Measurements from ENCODE around the gene ANKRD44.
A peak's percentile ranks its signal among the peaks of the same experiment; 100 is the strongest.

The ANKRD44 gene

DNA sequence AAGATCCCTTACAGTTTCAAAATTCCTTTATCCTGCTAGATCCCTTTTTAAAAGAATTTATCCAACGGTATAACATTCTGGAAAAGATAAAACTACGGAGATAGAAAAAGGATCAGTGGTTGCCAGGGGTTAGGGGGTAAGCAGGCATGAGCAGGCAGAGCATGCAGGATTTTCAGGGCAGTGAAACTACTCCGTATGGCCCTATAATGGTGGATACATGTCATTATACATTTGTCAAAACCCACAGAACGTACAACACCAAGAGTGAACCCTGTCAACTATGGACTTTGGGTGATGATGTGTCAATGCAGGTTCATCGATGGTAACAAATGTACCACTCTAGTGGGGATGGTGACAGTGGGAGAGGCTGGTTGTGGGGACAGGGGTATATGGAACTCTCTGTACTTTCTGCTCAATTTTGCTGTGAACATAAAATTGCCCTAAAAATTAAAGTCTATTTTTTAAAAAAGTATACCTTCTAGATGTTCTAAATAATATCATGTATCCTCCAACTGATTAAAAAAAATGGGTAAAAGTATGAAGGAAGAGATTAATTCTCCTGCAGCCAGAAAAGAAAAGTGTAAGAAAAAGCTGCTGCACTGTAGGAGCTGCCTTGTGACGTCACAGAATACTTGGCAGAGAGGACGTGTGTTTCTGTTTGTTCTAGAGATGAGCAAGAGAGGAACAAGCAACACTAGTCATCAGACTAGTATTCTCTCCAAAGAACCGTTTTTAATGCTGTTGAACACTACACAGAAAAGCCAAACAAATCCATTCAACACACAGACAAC lies 23.6 kb downstream of the ANKRD44 start:
- peak; percentile 84 for DNase-seq

DNA sequence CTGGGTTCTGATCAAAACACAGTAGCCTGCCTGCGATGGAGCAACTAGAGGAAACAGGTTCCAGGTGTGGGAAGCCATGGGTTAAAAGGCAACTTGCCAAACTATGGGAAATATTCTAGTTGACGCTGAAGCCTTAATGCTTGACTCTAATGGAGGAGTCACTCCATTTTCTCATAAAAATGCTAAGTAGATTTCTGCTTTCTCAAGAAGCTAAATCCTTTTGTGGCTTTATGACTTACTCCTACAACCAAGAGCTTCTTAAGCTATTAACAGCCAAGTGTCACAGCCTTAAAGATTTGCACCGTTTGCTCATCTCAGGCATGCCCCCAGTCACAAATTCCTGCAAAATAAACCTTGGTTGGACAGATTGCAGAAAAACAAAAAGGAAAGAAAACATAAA lies 25.2 kb downstream of the ANKRD44 start:
- no peak for DNase-seq

DNA sequence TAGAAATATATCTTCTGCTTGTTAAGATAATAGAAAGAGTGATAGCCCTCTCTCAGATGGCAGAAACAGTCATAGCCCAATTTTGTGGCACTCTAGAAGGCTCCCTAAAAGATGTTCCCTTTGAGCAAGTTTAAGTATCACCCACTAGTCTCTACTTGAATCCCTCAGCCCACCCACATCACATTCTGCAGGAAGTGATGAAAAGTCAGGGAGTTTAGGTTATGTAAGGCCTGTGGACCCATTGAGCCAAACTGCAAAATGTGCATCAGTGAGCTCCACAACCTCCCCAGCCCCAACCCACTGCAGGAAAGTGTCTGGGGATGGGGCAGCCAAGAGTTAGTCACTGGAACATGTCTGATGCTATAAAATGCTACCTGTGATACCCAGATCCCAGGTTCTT lies 25.6 kb downstream of the ANKRD44 start:
- DNase-seq: no peak

DNA sequence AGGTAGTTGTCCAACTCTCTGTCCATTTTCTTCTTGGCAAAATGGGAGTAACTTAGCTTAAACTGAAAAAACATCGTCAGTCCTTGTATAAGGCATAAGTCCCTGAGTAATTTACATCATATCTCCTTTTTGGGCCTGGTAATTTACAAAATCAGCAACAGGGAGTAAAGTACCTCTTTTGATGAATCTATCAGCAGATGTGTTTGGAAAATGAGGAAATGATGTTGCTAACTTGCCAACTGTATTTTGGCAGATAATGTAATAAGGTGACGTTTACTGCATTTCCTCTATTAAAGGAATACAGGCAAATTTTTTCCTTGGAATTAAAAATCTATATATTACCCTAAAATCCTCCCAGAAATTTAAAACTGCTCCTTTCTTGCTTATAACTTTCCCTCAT lies 29.2 kb downstream of the ANKRD44 start:
- no peak for DNase-seq

DNA sequence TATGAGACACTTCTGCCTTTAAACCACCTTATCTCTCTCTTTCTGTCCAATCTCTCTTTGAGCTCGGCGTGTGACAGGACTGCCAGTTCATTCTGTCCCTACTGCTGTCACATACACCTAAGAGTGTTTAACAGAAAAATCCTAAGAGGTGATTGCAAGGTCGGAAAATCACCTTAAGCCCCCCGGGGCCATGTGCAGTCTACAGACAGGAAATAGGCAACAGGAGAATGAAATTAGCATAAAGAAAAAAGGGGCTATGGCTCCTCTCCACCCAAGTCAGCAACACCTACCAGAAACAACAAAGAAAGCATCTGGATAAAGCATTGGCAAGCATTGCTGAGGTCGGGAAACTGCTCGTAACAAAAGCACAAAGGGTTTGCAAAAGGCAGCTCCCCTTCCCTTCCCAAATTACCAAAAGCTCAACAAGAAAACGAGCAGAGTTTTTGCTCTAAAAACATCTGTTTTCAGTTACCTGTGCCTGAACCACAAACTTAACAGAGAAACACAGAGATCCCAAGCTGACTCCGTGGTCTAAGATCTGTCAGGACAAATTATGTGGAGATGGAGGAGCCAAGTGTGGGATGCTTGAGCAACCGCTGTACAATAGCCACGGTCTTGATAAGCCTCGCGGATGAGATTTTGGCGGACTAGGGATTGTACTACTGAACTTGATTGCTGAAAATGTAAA lies 30.4 kb downstream of the ANKRD44 start:
- DNase-seq: no peak

DNA sequence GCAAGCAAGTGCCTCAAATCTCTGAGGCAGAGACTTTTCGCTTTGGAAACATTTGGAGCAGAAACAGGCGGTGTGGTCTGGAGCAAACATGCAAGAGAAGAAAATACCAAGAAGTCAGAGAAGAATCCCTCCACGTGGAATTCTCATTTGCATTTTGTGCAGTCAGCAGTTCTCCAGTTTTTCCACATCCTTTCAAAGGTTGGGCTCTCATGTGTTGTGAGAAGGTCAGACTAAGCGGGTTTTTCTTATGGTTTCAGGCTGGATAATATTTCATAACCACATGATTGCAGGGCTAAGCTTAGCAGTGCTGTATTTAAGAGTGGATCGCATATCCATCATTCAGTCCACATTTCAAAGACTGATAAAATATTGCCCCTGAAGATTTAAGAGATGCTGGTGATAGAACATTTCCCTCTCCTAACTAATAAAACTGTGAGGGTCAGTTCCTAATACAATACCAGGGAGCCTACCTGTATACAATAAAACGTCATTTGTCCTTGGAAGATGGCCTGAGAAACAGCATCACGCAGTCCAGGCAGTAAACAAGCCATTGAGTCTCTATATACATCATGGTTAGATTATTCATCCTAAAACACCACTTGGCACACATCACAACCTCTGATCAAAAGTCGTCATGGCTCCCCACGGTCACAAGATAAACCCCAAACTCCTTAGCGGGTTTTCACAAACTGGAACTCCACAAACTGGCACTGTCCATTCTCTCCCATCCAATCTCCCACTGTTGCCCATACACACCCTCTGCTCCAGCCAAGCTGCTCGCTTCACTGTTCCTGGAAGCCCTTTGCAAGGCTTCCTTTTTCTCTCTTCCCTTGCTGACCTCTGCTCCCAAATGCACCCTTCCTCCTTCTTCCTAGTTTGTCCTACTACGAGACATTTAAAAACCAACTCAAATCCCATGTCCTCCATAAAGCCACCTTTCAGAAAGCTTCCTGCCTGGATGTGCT lies 31.5 kb downstream of the ANKRD44 start:
- no peak for DNase-seq

DNA sequence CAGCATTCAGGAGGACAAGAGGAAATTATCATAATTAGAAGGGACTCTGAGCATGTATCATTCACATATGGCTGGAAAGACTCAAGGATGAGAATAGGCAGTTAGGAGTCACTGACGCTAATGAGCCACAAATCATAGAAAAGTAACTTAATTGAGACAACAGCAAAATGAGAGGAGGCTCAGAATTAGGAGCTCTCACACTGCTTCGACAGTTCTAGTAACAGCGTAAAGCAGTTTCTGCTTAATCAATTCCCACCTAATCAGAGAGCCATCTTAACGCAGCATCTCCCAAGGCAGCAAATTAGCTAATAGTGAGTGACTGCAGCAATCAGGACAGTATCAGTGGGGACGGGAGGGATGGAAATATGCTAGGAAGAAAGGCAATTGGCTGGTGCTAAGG lies 32.8 kb downstream of the ANKRD44 start:
- no peak for DNase-seq

DNA sequence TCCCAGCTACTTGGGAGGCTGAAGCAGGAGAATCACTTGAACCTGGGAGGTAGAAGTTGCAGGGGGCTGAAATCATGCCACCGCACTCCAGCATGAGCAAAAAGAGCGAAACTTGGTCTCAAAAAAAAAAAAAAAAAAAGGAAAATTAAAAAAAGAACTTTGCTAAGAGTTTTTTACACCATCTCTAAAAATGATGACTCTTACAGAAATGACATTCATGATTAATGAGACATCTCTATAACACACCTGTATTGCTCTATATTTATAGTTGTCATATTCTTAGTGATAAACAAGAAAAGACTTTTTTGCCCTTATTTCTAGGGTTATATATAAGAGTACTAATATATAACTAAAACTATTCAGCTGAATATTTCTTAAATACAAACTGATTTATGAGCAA lies 34.4 kb downstream of the ANKRD44 start:
- DNase-seq: no peak

DNA sequence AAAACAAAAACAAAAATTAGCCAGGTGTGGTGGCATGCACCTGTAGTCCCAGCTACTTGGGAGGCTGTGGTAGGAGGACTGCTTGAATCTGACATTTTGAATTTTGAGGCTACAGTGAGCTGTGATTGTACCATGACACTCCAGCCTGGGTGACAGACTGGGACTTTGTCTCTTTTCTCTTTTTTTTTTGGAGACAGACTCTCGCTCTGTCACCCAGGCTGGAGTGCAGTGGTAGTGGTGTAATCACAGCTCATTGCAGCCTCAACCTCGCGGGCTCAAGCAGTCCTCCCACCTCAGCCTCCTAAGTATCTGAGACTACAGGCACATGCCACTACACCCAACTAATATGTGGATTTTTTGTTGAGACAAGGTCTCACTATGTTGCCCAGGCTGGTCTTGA lies 35.6 kb downstream of the ANKRD44 start:
- DNase-seq: no peak

DNA sequence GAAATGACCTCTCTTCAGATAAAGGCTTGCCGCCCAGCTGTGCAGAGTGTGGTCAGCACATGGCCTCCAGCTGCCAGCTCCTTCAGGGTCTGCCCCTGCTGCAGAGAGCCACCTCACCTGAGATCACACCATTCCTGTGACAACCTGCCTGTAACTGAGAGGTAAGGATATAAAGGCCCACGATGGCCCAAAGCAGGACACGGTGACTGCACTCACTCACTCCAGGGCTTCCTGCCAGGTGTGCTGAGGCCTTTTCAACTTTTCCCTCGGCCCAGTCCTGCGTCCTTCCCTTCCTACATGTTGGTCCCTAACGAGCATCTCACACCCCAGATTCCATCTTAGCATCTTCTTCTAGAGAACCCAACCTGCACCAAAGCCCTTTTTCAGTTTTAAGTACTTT lies 36.2 kb downstream of the ANKRD44 start:
- DNase-seq: peak; percentile 57

DNA sequence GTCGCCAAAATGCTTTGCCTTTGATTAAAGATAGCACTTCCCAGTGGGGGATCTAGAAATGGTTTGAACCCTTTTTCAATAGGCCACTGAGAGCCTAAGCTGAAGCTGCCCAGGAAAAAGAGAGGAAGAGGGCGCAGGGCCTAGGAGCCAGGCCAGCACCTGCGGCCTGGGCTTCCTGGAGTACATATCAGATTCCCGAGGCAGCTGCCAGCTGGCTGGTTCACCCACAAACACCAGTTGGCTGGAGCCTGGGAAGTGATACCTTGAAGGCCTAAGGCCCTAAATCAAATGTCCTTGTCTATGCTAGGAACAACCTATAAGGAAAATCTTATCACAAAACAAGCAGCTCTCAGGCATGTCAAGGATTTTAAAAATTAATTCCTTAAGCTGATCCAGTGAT lies 37.1 kb downstream of the ANKRD44 start:
- DNase-seq: peak; percentile 96

DNA sequence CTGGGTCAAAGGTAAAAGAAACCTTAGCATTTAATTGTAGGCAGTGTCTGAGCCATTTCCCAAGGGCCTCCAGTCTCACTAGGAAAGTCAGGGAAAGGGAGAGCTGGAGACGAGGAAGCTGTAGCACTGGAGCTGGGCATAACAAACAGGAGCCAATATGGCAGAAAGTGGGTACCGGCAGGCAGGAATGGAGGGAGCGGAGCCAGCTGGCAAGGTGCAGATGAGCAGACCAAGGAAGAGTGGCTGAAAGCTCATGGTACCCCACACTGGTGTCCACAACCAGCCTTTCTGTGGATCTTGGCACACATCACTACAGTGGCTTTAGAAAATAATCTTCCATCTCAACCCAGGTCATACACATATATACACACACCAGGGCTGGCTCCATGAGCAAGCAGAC lies 40.0 kb downstream of the ANKRD44 start:
- no peak for DNase-seq

DNA sequence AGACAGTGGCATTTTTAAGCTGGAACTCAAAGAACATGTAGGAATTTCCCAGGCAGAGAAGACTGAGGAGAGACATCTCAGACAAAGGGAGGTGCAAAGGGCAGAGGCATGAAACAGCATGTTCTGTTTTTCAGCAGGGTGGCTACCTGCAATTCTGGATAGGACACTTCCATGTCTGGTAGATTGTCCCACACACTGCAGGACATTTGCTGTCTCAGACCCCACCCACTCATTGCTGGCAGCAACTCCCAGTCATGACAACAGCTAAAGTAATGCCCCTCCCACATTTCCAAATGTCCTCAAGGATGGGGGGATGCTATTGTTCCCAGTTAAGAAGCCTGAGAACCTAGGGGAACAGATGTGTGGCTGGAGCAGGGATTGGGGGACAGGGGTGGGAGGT lies 40.8 kb downstream of the ANKRD44 start:
- DNase-seq: no peak

DNA sequence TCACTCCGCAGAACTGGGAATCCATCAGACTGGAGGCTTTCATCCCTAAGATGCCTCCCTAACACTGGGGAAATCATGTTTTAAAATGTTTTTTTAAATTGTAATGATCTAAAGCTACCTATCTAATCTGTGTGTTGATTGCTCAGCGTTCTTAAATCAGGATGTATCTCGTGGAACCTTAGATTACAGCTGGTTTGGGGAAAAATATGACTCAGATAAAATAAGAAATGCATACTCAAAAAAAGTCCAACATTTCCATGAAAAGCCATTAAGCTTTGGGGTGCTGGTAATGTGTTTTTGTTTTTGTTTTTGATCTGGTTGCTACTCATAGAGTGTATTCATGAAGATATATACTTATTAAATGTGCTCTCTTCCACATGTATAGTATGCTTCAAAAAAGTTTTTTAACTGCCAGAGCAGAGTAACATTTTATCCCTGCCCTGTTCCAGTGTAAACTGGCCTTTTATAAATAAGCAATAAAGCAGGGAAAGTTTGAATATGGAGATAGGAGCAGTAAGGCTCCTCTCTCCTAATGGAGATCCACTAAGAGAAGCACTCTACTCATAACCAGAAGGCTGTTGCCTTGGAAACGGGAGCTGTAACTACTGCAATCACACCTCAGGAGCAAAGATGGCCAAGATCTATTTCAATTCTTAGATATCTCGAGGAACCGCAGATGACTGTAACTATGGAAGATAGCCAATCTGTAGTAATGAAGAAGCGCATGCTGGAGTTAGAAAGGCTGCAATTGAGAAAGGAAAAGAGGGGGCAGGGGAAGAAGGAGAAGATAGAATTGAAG lies 41.6 kb downstream of the ANKRD44 start:
- peak; percentile 20 for DNase-seq

DNA sequence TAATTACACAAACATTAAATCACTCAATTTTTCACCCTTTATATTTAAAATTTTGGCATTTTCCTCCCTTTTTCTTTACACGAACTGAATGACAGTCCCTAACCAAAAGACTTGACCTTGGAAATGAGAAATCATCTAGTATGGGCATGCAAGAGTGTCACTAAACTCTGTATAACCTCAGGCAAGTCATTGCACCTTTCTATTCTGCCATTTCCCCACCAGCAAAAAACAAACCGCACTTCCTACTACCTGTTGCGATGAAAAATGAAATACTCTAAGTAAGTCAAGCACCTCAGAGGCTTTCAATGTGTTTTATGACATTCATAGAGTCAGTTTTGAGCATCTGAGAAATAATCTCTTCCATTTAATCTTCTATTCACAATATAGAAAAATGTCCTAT lies 44.1 kb downstream of the ANKRD44 start:
- DNase-seq: no peak

DNA sequence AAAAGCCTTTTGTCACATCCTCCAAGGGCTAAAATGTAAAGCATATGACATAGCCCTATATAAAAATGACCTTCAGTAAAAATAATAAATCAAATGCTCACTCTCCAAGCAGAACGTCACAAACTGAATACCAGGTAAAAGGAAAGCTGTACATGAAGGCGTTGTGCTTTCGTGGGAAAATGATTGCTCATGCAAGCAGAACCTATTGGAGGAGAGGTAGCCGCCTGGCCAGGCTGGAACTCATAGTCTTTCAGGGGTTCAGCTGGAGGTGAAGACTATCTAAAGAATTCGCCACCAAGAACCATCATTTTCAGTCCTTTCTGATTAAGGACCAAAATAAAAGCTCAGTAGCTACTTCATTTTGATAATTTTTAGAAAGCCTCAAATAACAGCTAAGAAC lies 44.7 kb downstream of the ANKRD44 start:
- DNase-seq: no peak

DNA sequence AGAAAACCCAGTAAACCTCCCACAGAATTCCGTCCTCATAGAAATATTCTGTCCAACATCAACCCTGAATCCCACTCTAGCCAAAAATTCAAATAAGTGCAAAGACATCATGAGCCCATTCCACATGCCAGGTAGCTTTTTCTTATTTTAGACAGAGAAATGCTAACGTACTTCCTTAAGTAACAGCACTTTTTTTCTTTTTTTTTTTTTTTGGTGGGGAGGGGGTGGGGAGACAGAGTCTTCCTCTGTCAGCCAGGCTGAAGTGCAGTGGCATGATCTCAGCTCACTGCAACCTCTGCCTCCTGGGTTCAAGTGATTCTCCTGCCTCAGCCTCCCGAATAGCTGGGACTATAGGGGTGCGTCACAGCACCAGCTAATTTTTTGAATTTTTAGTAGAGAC lies 45.5 kb downstream of the ANKRD44 start:
- DNase-seq: no peak

DNA sequence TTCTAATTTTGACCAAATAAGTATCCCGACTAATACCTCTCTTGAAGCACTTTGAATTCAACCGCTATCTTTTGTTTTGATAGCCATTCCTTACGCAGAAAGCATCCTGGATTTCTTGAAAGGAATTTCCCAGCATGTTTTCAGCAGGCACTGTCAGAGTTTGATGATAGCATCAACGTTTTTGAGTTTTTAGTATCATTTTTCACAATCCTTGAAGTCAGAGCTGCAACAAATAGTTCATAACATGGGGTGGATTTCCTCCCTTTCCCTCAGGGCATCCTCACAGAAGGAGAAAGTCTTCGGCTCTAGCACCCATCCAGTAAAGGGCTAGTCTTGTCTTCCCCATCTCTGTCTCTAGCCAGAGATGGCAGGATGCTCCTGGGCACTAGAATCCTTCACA lies 46.2 kb downstream of the ANKRD44 start:
- no peak for DNase-seq

DNA sequence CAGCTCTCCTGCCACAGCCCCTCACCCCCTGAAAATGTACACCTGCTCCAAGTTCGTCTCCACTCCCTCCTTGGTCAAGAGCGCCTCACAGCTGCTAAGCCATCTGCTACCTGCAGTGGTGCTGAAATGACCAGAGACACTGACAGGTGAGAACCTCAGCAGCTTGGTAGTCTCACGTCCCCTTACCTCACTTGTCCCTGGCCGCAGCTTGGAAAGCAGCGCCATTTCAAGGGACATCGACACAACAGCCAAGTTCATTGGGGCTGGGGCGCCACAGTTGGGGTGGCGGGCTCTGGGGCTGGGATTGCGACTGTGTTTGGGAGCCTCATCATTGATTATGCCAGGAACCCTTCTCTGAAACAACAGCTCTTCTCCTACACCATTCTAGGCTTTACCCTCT lies 47.5 kb downstream of the ANKRD44 start:
- peak; percentile 14 for DNase-seq

DNA sequence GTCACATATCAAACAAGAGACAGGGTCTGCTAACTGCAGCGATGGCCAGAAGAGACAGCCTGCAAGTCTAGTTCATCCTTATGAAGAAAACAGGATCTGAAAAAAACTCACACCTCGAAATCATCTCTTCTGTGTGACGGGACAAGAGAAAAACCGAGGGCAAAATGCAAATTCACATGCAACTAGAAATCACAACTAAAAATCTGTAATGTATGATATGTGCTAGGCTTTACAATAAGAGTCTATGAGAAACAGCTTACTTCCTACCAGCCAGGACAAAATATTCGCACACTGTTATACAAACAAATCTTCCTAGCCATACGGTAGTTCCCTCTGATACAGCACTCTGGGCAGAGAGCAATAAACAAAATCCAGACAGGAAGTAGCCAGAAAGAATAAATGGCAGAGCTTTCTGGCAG lies 48.8 kb downstream of the ANKRD44 start:
- peak; percentile 64 for DNase-seq

DNA sequence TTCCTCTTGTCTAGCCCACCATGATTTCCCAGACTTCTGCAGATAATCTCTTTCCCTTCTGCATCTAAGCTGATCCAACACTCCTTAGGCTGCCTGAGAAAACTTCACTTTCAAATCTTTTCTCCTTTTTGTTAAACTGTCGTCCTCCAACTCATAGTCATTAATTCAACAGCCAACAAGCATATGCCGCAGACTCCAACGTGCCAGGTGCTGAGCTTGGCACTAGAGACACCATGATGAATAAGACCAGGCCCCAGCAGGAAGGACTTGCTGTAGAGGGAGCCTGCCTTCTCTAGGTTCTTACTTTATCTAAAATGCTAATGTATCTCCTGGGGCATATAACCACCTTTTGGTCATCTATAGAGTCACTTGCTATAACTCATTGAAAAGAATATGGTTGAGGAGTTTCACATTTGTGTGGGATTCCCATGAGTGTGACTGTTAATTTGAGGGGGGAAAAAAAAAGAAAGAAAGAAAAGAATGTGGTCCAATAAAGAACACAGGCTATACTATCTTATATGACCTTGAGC lies 51.0 kb downstream of the ANKRD44 start:
- DNase-seq: no peak

DNA sequence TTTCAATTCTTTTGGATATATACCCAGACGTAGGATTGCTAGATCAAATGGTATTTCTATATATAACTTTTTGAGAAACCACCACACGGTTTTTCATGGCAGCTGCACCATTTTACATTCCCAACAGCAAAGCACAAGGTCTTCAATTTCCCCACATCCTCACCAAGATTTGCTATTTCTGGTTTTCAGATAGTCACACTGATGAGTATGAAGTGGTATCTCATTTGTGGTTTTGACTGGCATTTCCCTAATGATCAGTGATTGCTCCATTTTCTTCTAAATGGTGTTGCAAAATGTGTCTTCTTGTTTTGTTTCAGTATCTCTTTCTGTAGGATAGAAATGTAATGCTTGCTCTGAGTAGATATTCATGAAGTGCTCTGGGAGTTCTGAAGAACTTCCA lies 52.0 kb downstream of the ANKRD44 start:
- DNase-seq: no peak

All from DMS53 (cell line).